ENCODE data around the gene SLC38A10.
"Not testable (repeated sequence)": the region's sequence is repeated elsewhere in the genome, so short reads cannot be mapped to it uniquely, and the experiment has no call there.

The SLC38A10 gene

GRCh38 chr17:81311946-81312345 is 16.8 kb upstream of the SLC38A10 start:
- Mint-ChIP-seq H3K9me3 (peaks cover 0 to 3% of the 10 kb centered on the region in 2 donors), H3K36me3 (no peaks in the 10 kb centered on the region), H3K27me3 (peaks cover 10 to 16% of the 10 kb centered on the region in 2 donors), H3K4me3 (no peak overlapping the region), H3K4me1 (peaks cover 6 to 19% of the 10 kb centered on the region in 2 donors), H3K27ac (no peak overlapping the region)
- no peak for DNase-seq
- no peak for ATAC-seq (replicated peaks)

DNA sequence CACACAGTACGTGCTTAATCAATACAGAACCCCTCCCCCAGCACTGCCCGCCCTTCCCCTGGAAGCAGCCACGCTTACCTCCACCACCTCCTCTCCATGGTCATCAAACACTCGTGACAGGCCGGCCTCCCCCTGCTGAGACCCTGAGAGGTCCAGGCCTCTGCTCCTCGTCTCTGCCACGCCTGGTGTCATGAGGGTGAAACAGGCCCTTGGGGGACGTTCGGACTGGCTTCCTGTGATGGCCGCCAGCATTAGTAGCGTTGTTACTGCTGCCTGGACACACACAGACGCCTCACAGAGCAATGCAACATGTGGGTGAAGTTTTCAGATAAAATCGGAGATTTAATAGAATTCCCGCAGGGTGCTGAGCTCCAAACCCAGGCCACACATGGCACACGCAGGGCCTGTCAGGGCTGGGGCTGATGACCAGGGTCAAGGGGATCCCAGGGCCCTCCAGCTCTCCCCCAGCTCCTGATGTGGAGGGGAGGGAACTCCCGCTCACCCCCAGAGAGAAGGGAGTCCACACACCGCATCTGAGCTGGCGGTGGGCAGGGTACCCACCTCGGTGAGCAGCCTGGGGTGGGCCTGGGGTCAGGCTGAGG is 15.9 kb upstream of the SLC38A10 start:
- H3K4me1 Mint-ChIP-seq = peaks cover 6 to 21% of the 10 kb centered on the region in 2 donors

DNA sequence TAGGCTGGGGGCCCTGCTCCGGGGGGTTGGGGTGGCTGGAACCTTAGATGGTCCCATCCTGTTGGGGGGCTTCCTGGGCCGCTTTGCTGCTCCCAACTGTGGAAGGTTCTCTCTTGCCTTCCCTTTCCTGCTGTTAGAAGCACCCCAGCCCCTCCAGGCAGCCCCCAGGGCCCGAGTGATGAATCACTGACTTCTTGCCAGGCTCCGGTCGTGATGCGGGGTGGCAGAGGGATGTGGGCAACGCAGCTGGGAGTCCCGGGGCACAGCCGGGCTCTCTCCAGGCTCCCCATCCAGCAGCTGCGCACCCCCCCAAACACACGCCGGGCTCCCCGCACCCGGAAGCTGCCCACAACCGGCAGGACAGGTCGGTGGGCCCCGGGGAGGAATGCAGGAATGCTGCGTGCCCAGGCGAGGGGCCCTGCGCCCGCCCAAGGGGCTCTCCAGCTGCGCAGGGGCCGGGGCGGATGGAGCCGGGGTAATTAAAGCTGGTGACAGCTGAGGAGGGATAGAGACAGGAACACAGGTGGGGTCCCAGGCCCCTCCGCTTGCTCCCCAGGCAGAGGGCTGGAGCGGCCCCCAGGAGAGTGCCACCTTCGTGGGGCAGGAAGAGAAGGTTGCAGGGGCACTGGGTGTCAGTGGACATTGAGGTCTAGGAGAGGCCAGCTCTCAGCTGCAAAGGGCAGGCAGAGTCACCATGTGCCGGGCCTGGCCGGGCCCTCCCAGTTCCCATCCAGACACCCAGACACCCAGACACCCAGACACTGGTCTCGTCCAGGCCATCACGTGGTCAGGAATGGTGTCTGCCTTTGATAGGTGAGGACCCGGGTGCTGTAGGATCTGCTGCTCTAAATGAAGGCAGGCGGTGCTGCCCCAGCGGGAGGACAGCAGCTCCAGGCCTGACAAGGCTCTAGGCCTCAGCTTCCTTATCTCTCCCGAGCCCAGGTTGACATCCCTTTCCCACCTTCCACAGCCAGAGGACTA is 15.0 kb upstream of the SLC38A10 start:
- DNase-seq (no peak), ATAC-seq (replicated peaks) (no peak)
- Mint-ChIP-seq H3K27me3 (peaks cover 14 to 22% of the 10 kb centered on the region in 2 donors), H3K4me3 (no peak overlapping the region), H3K36me3 (no peaks in the 10 kb centered on the region), H3K27ac (no peak overlapping the region), H3K9me3 (peaks cover 0 to 3% of the 10 kb centered on the region in 2 donors), H3K4me1 (peaks cover 6 to 21% of the 10 kb centered on the region in 2 donors)

More for the DNA sequence above, 15.9 kb upstream of the SLC38A10 start:
- Mint-ChIP-seq H3K27ac (no peak overlapping the region), H3K36me3 (no peaks in the 10 kb centered on the region), H3K27me3 (peaks cover 10 to 17% of the 10 kb centered on the region in 2 donors), H3K4me3 (no peak overlapping the region), H3K9me3 (peaks cover 0 to 3% of the 10 kb centered on the region in 2 donors)
- no peak for ATAC-seq (replicated peaks)
- no peak for DNase-seq

DNA sequence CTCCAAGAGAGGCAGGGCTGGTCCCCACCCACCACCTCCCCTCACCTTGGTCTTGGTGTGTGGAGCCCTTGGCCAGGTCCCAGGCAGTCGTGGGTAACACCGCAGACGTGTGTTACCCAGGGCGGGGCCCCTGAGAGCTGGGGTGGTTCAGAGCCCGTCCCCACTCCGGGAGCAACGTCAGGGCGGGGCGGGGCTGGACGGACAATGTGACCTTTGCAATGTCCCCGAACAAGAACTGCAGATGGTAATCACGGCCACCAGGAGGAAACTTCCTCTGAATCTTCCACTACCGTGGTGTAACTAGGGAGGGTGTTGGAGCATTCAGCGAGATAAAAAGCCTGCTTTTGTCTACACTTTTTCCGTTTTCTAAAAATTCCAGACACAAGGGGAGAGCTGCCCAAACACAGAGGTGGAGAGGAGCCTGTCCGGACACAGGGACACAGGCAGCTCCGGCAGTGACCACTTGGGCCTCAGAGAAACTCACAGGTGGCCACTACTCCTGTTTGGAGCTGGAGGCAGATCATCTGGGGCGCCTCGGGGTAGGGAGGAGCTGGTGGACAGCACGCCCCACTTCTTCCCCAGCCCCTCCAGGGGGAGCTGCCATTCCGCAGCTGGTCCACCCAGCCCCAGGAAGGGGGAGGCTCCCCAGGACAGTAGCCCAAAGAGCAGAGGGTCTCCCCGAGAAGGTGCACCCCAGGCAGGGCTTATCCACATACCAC is 14.2 kb upstream of the SLC38A10 start:
- peak; percentile 49 for DNase-seq
- peaks cover 6 to 21% of the 10 kb centered on the region in 2 donors for H3K4me1 Mint-ChIP-seq
- peak overlapping the region in 1 of 2 donors; percentile 5 for H3K4me3 Mint-ChIP-seq

DNA sequence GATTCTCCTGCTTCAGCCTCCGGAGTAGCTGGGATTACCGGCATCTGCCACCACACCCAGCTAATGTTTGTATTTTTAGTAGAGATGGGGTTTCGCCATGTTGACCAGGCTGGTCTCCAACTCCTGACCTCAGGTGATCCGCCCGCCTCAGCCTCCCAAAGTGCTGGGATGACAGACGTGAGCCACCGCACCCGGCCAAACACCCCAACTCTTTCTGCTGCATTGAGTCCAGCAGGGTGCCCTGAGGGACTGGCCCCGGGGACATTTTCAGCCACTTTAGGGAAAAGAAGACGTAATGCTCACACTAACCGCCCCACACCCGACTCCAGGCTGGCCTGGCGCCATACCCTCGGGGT is 13.7 kb upstream of the SLC38A10 start:
- Mint-ChIP-seq H3K27me3 (peaks cover 16 to 22% of the 10 kb centered on the region in 2 donors), H3K4me1 (peaks cover 6 to 21% of the 10 kb centered on the region in 2 donors)
- ATAC-seq (replicated peaks); H3K9me3 Mint-ChIP-seq; H3K4me3 Mint-ChIP-seq; H3K27ac Mint-ChIP-seq; H3K36me3 Mint-ChIP-seq; DNase-seq: not testable (repeated sequence)

More for the DNA sequence above, 14.2 kb upstream of the SLC38A10 start:
- no peak overlapping the region for H3K27ac Mint-ChIP-seq
- H3K27me3 Mint-ChIP-seq = peaks cover 16 to 22% of the 10 kb centered on the region in 2 donors
- H3K9me3 Mint-ChIP-seq = peaks cover 0 to 3% of the 10 kb centered on the region in 2 donors
- no peaks in the 10 kb centered on the region for H3K36me3 Mint-ChIP-seq
- ATAC-seq (replicated peaks) = peak; percentile 93

DNA sequence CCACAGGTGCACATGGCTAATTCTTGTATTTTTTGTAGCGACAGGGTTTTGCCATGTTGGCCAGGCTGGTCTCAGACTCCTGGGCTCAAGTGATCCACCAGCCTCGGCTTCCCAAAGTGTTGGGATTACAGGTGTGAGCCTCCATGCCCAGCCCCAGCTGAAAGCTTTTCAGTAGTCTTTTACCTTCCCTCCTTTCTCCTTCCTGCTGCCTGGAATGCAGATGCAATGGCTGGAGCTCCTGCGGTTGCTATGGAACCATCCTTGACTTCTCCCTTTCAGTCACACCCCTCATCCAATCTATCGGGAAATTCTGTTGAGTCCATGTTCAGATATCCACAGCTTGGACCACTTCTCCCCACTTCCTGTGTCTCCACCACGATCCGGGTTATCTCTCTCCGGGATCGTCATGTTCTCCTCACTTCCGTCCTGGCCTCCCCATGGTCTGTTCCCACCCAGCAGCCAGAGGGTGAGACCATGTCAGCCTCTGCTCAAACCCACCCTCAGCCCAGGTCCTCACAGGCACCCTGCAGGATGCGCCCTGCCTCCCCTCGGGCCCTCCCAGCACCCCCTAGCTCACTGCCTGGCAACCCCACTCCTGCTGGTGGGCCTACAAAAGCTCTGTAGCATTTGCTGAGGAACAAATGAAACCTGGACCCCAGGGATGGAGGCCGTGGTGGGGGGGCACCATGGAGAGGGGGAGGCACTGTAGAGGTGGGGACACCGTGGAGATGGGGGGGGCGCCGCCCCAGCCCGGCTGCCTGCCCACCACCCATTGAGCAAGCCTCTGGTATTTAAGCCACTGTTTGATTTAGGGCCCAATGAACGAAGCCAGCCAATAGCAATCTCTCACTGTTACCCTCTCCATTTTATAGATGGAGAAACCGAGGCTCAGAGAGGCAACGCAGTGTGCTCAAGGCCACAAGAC is 12.8 kb upstream of the SLC38A10 start:
- DNase-seq (no peak), ATAC-seq (replicated peaks) (no peak)
- H3K36me3 Mint-ChIP-seq = no peaks in the 10 kb centered on the region
- peaks cover 16 to 22% of the 10 kb centered on the region in 2 donors for H3K27me3 Mint-ChIP-seq
- H3K9me3 Mint-ChIP-seq = peaks cover 0 to 3% of the 10 kb centered on the region in 2 donors
- peak overlapping the region in 1 of 2 donors; percentile 15 for H3K4me3 Mint-ChIP-seq
- peaks cover 6 to 21% of the 10 kb centered on the region in 2 donors for H3K4me1 Mint-ChIP-seq
- H3K27ac Mint-ChIP-seq = no peak overlapping the region

GRCh38 chr17:81306898-81307510 is 11.9 kb upstream of the SLC38A10 start:
- no peak for ATAC-seq (replicated peaks)
- Mint-ChIP-seq H3K9me3 (peaks cover 0 to 3% of the 10 kb centered on the region in 2 donors), H3K36me3 (no peaks in the 10 kb centered on the region), H3K4me1 (peaks cover 6 to 21% of the 10 kb centered on the region in 2 donors), H3K27ac (no peak overlapping the region), H3K4me3 (no peak overlapping the region), H3K27me3 (peaks cover 16 to 22% of the 10 kb centered on the region in 2 donors)
- DNase-seq = no peak

GRCh38 chr17:81306491-81306890 is 11.4 kb upstream of the SLC38A10 start:
- peaks cover 6 to 21% of the 10 kb centered on the region in 2 donors for H3K4me1 Mint-ChIP-seq
- peaks cover 16 to 22% of the 10 kb centered on the region in 2 donors for H3K27me3 Mint-ChIP-seq
- no peaks in the 10 kb centered on the region for H3K36me3 Mint-ChIP-seq

GRCh38 chr17:81305051-81305630 is 10.0 kb upstream of the SLC38A10 start:
- Mint-ChIP-seq H3K27ac (no peak overlapping the region), H3K4me1 (peaks cover 8 to 21% of the 10 kb centered on the region in 2 donors), H3K4me3 (no peak overlapping the region), H3K36me3 (no peaks in the 10 kb centered on the region), H3K27me3 (peaks cover 12 to 17% of the 10 kb centered on the region in 2 donors), H3K9me3 (peaks cover 0 to 3% of the 10 kb centered on the region in 2 donors)
- DNase-seq (no peak), ATAC-seq (replicated peaks) (no peak)

More at GRCh38 chr17:81306491-81306890, 11.4 kb upstream of the SLC38A10 start:
- DNase-seq (no peak), ATAC-seq (replicated peaks) (no peak)
- no peak overlapping the region for H3K4me3 Mint-ChIP-seq
- no peak overlapping the region for H3K27ac Mint-ChIP-seq
- peaks cover 0 to 3% of the 10 kb centered on the region in 2 donors for H3K9me3 Mint-ChIP-seq

DNA sequence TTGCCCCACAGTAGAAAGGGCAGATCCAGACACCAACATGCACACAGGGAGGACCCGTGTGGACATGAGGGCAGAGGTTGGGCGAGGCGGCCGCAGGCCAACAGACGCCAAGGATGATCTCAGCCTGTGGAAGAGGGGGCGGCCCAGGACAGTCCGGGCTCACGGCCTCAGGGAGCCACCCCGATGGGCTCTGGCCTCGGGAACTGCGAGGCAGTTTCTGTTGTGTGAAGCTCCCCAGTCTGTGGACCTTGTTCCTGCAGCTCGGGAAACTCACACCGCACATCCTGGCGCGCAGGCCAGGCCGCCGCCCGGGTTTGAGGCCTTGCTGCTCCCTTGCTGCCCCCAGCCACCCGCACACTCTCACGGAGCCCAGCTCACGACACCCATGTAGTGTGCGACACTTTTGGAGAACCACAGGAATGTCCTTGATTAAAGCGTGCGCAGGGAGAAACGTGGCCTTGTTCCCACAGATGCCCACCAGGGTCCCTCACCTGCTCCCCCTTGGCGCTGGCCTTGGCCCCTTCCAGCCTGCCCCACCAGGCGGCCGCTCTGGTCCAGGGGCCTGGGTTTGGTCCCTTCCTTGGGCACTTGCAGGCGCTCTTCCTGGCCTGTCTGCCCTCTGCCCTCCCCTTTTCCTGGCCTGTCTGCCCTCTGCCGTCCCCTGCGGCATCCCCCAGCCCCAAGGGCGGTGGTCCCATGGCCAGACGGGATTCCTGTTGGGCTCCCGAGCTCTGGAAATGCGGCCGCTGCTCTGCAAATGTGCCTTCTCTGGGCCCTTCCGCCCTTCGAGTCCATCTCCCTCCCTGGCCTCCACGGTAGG is 9.3 kb upstream of the SLC38A10 start:
- no peak for DNase-seq
- Mint-ChIP-seq H3K27ac (no peak overlapping the region), H3K36me3 (no peaks in the 10 kb centered on the region), H3K27me3 (peaks cover 11 to 13% of the 10 kb centered on the region in 2 donors), H3K4me3 (no peak overlapping the region), H3K4me1 (peaks cover 8 to 18% of the 10 kb centered on the region in 2 donors), H3K9me3 (peaks cover 0 to 3% of the 10 kb centered on the region in 2 donors)
- ATAC-seq (replicated peaks) = no peak

DNA sequence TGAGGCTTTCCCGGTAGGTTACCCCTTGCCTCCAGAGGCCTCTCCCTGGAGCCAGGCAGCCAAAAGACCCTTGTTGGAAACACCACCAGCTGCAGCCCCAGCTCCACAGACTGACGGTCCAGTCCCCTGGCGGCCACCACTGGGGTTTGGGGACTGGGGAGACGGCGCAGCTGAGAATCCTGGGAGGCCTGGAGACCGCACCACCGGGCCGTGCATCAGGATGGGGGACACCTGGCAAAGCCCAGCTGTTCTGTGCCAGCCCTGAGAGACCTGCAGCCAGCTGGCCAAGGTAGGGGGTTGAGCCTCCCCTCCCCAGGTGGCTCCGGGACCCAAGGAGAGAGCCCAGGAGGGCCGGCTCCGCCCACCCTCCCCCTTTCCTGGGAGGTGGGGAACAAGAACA is 8.3 kb upstream of the SLC38A10 start:
- Mint-ChIP-seq H3K36me3 (no peaks in the 10 kb centered on the region), H3K4me3 (no peak overlapping the region), H3K9me3 (peaks cover 0 to 3% of the 10 kb centered on the region in 2 donors), H3K27me3 (peaks cover 5 to 6% of the 10 kb centered on the region in 2 donors), H3K27ac (no peak overlapping the region), H3K4me1 (peaks cover 4 to 12% of the 10 kb centered on the region in 2 donors)
- ATAC-seq (replicated peaks) (no peak), DNase-seq (no peak)

DNA sequence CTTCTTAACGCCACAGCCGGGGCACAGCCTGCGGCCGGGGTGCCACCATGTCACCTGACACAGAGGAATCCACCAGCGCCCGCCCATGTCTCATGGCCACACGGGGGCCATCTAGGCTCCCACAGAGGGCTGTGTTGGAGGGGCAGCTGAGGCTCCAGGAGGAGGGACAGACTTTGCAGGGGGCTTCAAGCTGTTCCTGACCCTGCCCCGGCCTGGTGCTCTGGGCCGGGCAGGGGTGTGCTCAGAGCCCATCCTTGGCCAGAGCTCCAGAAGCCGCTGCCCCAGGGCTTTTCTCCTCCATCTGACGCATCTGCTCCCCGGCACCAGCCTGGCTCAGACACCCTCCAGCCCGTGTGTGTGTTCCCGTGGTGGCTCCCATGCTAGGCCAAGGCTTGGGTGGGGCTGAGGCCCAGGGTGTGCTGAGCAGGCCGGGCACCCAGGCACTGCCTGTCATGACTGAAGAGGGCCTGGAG is 7.8 kb upstream of the SLC38A10 start:
- H3K4me1 Mint-ChIP-seq = peaks cover 4 to 10% of the 10 kb centered on the region in 2 donors
- no peak overlapping the region for H3K4me3 Mint-ChIP-seq
- no peaks in the 10 kb centered on the region for H3K36me3 Mint-ChIP-seq
- no peak for DNase-seq
- H3K9me3 Mint-ChIP-seq = peaks cover 0 to 3% of the 10 kb centered on the region in 2 donors
- no peak overlapping the region for H3K27ac Mint-ChIP-seq
- H3K27me3 Mint-ChIP-seq = peaks cover 5 to 6% of the 10 kb centered on the region in 2 donors
- no peak for ATAC-seq (replicated peaks)

All from stimulated activated naive B cell treated with anti-CD40 and anti-IgM and Interleukin-4, amounts not matched to agents 10 μg/mL and 1 μg/mL and 100 μg/mL, for 72 hours (primary cell).